Neural cell (in vitro differentiated cells): ENCODE data around the gene ATP13A3. TPM values are rescaled to one million over a fixed set of nuclear protein-coding genes. Genes with fewer than 3 reads are reported as not detected.

Experiments
- H2AFZ ChIP-seq: fragments of 200-600, 300-800 bp; sonication (generic), shearing (Covaris generic); 2 replicates; pipeline ENCODE4 v1.6.0; 2014; ENCODE audit warnings: low read depth, mild to moderate bottlenecking, antibody characterized with exemption, low read length, moderate library complexity
- H3F3A ChIP-seq: fragments of 200-600 bp; shearing (Covaris generic); 2 replicates; pipeline ENCODE4 v1.6.1; 2016; ENCODE audit warnings: mild to moderate bottlenecking, moderate library complexity, mixed read lengths, antibody characterized with exemption, low read length; ENCODE audit not compliant: insufficient read depth, poor library complexity, severe bottlenecking
- H3K27ac ChIP-seq: fragments of 200-600, 300-800 bp; sonication (generic), shearing (Covaris generic); 2 replicates; pipeline ENCODE4 v1.5.1; 2014; ENCODE audit warnings: mild to moderate bottlenecking, low read length, moderate library complexity
- H3K27me3 ChIP-seq: fragments of 300-800, 200-600 bp; sonication (generic), shearing (Covaris generic); 2 replicates; pipeline ENCODE4 v1.6.0; 2014; ENCODE audit warnings: mild to moderate bottlenecking, low read depth, low read length, moderate library complexity; ENCODE audit not compliant: insufficient read depth
- H3K36me3 ChIP-seq: fragments of 300-800, 200-600 bp; sonication (generic), shearing (Covaris generic); 2 replicates; pipeline ENCODE4 v1.5.1; 2014; ENCODE audit warnings: mild to moderate bottlenecking, antibody characterized with exemption, low read length, moderate library complexity; ENCODE audit not compliant: insufficient read depth
- H3K4me2 ChIP-seq: fragments of 300-800, 200-600 bp; sonication (generic), shearing (Covaris generic); 2 replicates; pipeline ENCODE4 v1.6.0; 2014; ENCODE audit warnings: mild to moderate bottlenecking, low read length
- H3K4me3 ChIP-seq: fragments of 300-800, 200-600 bp; sonication (generic), shearing (Covaris generic); 2 replicates; pipeline ENCODE4 v1.5.1; 2014; ENCODE audit warnings: mild to moderate bottlenecking, low read length, moderate library complexity
- H3K79me2 ChIP-seq: fragments of 200-600 bp; shearing (Covaris generic); replicated peaks from 2 replicates; pipeline ENCODE4 v1.6.0; 2014; ENCODE audit warnings: mild to moderate bottlenecking, low read length, moderate library complexity; ENCODE audit not compliant: insufficient read depth
- H3K9ac ChIP-seq: fragments of 300-800, 200-600 bp; sonication (generic), shearing (Covaris generic); 2 replicates; pipeline ENCODE4 v1.6.1; 2016; ENCODE audit warnings: mild to moderate bottlenecking, low read length, mixed read lengths
- H3K9me2 ChIP-seq: fragments of 200-600 bp; shearing (Covaris generic); 2 replicates; pipeline ENCODE4 v1.6.1; 2016; ENCODE audit warnings: mild to moderate bottlenecking, low read length, mixed read lengths; ENCODE audit not compliant: insufficient read depth
- H3K9me3 ChIP-seq: fragments of 200-600, 300-800 bp; sonication (generic), shearing (Covaris generic); 2 replicates; pipeline ENCODE4 v1.6.1; 2016; ENCODE audit warnings: mild to moderate bottlenecking, mixed run types, low read length, moderate library complexity, mixed read lengths
- H4K20me1 ChIP-seq: fragments of 200-600 bp; shearing (Covaris generic); 2 replicates; pipeline ENCODE4 v1.6.1; 2016; ENCODE audit warnings: mild to moderate bottlenecking, mixed run types; ENCODE audit not compliant: insufficient read depth
- EP300 ChIP-seq: fragments of 450-650 bp; conservative IDR thresholded peaks from 2 replicates; pipeline ENCODE4 v1.6.1; 2014; ENCODE audit warnings: antibody characterized with exemption, mild to moderate bottlenecking, moderate library complexity; ENCODE audit not compliant: poor library complexity, severe bottlenecking
- EZH2 ChIP-seq: fragments of 200-600, 300-800 bp; shearing (Covaris generic), sonication (generic); IDR thresholded peaks from 2 replicates; pipeline ENCODE4 v1.6.1; 2014; ENCODE audit warnings: antibody characterized with exemption, low read length, borderline replicate concordance, mild to moderate bottlenecking; ENCODE audit not compliant: insufficient read depth, poor library complexity, severe bottlenecking
- MXI1 ChIP-seq: fragments of 450-650 bp; conservative IDR thresholded peaks from 2 replicates; pipeline ENCODE4 v1.6.1; 2014; ENCODE audit warnings: antibody characterized with exemption, mild to moderate bottlenecking; ENCODE audit not compliant: poor library complexity, severe bottlenecking
- POLR2AphosphoS5 ChIP-seq: IDR thresholded peaks from 2 replicates; pipeline ENCODE4 v1.6.1; 2012
- RAD21 ChIP-seq: fragments of 450-650 bp; conservative IDR thresholded peaks from 2 replicates; pipeline ENCODE4 v1.6.1; 2014; ENCODE audit warnings: antibody characterized with exemption, mild to moderate bottlenecking, moderate library complexity
- SMC3 ChIP-seq: fragments of 450-650 bp; conservative IDR thresholded peaks from 2 replicates; pipeline ENCODE4 v1.6.1; 2014; ENCODE audit warnings: antibody characterized with exemption, mild to moderate bottlenecking, moderate library complexity; ENCODE audit not compliant: poor library complexity
- TAF1 ChIP-seq: IDR thresholded peaks from 2 replicates; pipeline ENCODE4 v1.6.1; 2012; ENCODE audit warnings: low read depth
- polyA plus RNA-seq: library from polyadenylated mRNA; depleted of rRNA; stranded (reverse); fragments of >200 nt; gene quantifications from 2 replicates; pipeline ENCODE4 v1.2.3, GENCODE V29; 2014
- TF ChIP-seq, protein P1 (sequence below): fragments of 450-650 bp; IDR thresholded peaks from 2 replicates; pipeline ENCODE4 v1.5.1; 2014; ENCODE audit warnings: antibody characterized with exemption, mild to moderate bottlenecking, moderate library complexity; ENCODE audit not compliant: poor library complexity, severe bottlenecking
- TF ChIP-seq, protein P2 (sequence below): IDR thresholded peaks from 2 replicates; pipeline ENCODE4 v1.6.1; 2012; ENCODE audit warnings: borderline replicate concordance

ATP13A3 gene
- polyA plus RNA-seq, 1 donor from 2014 or later, result 64.7 TPM

DNA sequence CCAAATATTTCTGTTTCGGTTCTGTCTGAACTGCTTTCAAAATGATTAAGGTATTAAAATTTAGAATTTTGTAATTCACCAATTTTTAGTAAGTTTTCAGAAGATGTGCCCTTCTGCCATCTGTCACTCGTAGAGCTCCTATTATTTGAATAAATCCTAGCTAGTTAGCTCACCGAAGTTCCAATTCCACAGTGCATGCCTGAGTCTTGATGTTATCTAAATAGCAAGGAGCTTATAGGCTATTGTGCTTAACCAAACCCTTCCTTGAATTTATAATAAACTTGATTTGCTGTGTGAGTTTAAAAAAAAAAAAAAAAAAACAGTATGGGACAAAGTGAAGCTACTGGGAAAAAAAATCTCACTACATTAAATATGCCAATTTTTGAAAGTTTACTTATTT is 18.7 kb downstream of the ATP13A3 start:
- TF ChIP-seq, protein P1, sequence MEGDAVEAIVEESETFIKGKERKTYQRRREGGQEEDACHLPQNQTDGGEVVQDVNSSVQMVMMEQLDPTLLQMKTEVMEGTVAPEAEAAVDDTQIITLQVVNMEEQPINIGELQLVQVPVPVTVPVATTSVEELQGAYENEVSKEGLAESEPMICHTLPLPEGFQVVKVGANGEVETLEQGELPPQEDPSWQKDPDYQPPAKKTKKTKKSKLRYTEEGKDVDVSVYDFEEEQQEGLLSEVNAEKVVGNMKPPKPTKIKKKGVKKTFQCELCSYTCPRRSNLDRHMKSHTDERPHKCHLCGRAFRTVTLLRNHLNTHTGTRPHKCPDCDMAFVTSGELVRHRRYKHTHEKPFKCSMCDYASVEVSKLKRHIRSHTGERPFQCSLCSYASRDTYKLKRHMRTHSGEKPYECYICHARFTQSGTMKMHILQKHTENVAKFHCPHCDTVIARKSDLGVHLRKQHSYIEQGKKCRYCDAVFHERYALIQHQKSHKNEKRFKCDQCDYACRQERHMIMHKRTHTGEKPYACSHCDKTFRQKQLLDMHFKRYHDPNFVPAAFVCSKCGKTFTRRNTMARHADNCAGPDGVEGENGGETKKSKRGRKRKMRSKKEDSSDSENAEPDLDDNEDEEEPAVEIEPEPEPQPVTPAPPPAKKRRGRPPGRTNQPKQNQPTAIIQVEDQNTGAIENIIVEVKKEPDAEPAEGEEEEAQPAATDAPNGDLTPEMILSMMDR, result no peak
- TF ChIP-seq MXI1 (no peak), POLR2AphosphoS5 (no peak), EZH2 (no peak), TAF1 (no peak), RAD21 (no peak), SMC3 (no peak)
- TF ChIP-seq, protein P2, sequence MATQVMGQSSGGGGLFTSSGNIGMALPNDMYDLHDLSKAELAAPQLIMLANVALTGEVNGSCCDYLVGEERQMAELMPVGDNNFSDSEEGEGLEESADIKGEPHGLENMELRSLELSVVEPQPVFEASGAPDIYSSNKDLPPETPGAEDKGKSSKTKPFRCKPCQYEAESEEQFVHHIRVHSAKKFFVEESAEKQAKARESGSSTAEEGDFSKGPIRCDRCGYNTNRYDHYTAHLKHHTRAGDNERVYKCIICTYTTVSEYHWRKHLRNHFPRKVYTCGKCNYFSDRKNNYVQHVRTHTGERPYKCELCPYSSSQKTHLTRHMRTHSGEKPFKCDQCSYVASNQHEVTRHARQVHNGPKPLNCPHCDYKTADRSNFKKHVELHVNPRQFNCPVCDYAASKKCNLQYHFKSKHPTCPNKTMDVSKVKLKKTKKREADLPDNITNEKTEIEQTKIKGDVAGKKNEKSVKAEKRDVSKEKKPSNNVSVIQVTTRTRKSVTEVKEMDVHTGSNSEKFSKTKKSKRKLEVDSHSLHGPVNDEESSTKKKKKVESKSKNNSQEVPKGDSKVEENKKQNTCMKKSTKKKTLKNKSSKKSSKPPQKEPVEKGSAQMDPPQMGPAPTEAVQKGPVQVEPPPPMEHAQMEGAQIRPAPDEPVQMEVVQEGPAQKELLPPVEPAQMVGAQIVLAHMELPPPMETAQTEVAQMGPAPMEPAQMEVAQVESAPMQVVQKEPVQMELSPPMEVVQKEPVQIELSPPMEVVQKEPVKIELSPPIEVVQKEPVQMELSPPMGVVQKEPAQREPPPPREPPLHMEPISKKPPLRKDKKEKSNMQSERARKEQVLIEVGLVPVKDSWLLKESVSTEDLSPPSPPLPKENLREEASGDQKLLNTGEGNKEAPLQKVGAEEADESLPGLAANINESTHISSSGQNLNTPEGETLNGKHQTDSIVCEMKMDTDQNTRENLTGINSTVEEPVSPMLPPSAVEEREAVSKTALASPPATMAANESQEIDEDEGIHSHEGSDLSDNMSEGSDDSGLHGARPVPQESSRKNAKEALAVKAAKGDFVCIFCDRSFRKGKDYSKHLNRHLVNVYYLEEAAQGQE, result no peak
- Histone ChIP-seq H3K27ac (no peak overlapping the region), H2AFZ (no peak overlapping the region), H3K9me3 (no peaks in the 10 kb centered on the region), H4K20me1 (no peaks in the 10 kb centered on the region), H3K4me2 (no peak overlapping the region), H3K79me2 (peaks cover 52% of the 10 kb centered on the region), H3K27me3 (no peaks in the 10 kb centered on the region), H3K9me2 (no peaks in the 10 kb centered on the region), H3K36me3 (no peaks in the 10 kb centered on the region), H3F3A (no peaks in the 10 kb centered on the region), H3K9ac (no peak overlapping the region), H3K4me3 (no peak overlapping the region)

DNA sequence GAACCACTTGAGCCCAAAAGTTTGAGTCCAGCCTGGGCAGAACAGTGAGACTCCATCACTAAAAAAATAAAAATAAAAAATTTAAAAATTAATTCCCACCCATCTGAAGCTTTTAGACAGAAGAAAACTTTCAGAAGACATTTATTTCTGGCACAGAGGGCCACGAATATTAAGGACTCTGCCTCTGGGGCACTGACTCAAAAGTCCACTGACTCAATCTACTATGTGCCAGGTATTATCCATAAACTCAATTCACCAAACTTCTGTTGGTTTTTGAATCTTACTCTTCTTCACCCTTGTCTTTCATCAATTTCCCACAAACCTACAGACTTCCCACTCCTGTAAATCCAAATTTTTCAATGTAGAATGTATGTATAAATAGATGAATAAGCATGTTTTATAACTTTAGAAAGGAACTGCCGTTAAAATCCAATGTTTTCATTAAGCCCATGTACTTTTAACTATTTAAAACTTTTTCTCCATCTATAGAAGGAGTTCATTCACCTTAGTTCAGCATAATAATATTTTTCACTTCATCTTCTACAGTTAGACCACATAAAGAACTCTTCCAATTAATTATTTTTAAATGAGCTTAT is 19.9 kb downstream of the ATP13A3 start:
- Histone ChIP-seq H3K36me3 (no peaks in the 10 kb centered on the region), H3K9me3 (no peaks in the 10 kb centered on the region), H3K79me2 (peaks cover 54% of the 10 kb centered on the region), H4K20me1 (no peaks in the 10 kb centered on the region), H3K9ac (no peak overlapping the region), H3K9me2 (no peaks in the 10 kb centered on the region), H3F3A (no peaks in the 10 kb centered on the region), H3K4me2 (no peak overlapping the region), H3K27me3 (no peaks in the 10 kb centered on the region), H2AFZ (no peak overlapping the region), H3K4me3 (no peak overlapping the region), H3K27ac (no peak overlapping the region)
- TF ChIP-seq EZH2 (no peak), MXI1 (no peak), EP300 (no peak), TAF1 (no peak), POLR2AphosphoS5 (no peak), RAD21 (no peak), SMC3 (no peak)
- TF ChIP-seq, protein P2, result no peak
- TF ChIP-seq, protein P1, result no peak
